K562 (cell line): ENCODE data around the gene C1QA. TPM values are rescaled to one million over a fixed set of nuclear protein-coding genes. Genes with fewer than 3 reads are reported as not detected.
A peak's percentile ranks its signal among the peaks of the same experiment; 100 is the strongest.

Source experiments
- ATF7 ChIP-seq: fragments of 450-650 bp; IDR thresholded peaks from 2 replicates; pipeline ENCODE4 v1.7.1; 2014; ENCODE audit warnings: mild to moderate bottlenecking, moderate library complexity
- EHMT2 ChIP-seq: fragments of 450-650 bp; IDR thresholded peaks from 2 replicates; pipeline ENCODE4 v1.6.1; 2018; ENCODE audit warnings: antibody characterized with exemption
- KAT7 ChIP-seq: sonication (generic); formaldehyde crosslinking; IDR thresholded peaks from 2 replicates; pipeline ENCODE4 v1.8.0; 2022; ENCODE audit warnings: missing genetic modification reagents, mild to moderate bottlenecking, borderline replicate concordance
- MAX ChIP-seq: sonication (generic); formaldehyde crosslinking; IDR thresholded peaks from 2 replicates; pipeline ENCODE4 v1.9.0; 2022; ENCODE audit warnings: mild to moderate bottlenecking, missing genetic modification reagents
- NR2C2 ChIP-seq, 2 experiments: fragments of 200-800 bp in 1 of 2; sonication (Bioruptor generic) in 1 of 2; sonication (generic) in 1 of 2; formaldehyde crosslinking in 1 of 2; IDR thresholded peaks; 2 replicates each; pipeline versions ENCODE4 v1.6.1 to v1.8.0; 2016 to 2022; ENCODE audit warnings: mild to moderate bottlenecking in 1 of 2, missing compliant biosample characterization in 1 of 2, missing genetic modification characterization in 1 of 2, missing genetic modification reagents in 1 of 2
- NR3C1 ChIP-seq: sonication (generic); formaldehyde crosslinking; IDR thresholded peaks from 2 replicates; pipeline ENCODE4 v1.8.1; 2022; ENCODE audit warnings: missing genetic modification reagents
- TAF9B ChIP-seq: fragments of 450-650 bp; IDR thresholded peaks from 2 replicates; pipeline ENCODE4 v1.6.1; 2018; ENCODE audit warnings: mild to moderate bottlenecking; ENCODE audit not compliant: partially characterized antibody
- ZFP36 ChIP-seq: fragments of 150-350 bp; IDR thresholded peaks from 2 replicates; pipeline ENCODE4 v1.6.1; 2018; ENCODE audit warnings: low read length, low read depth; ENCODE audit not compliant: partially characterized antibody
- ZNF445 ChIP-seq: fragments of 250-450 bp; sonication (Bioruptor Pico); IDR thresholded peaks from 2 replicates; pipeline ENCODE4 v1.4.0; 2020; ENCODE audit warnings: low read depth, mild to moderate bottlenecking, moderate library complexity
- polyA plus RNA-seq, 8 experiments: library from polyadenylated mRNA; depleted of rRNA in 4 of 8; stranded (reverse) in 5 of 8; unstranded in 3 of 8; fragments of >200 nt; fragmentation: Nextera tagmentation in 2 of 8; fragmentation: Illumina TruSeq in 1 of 8; extraction: Ambion mirVana in 2 of 8; extraction: Trizol in 1 of 8; gene quantifications; 2 replicates each; pipeline versions ENCODE4 v1.2.1 to v1.2.3, GENCODE V29; 2011 to 2014; ENCODE audit warnings: inconsistent platforms in 1 of 8, missing spikeins in 1 of 8
- total RNA-seq, 7 experiments: library from RNA; depleted of rRNA in 6 of 7; stranded (reverse); fragments of >200 nt in 6 of 7; fragmentation: Illumina TruSeq in 2 of 7; extraction: Trizol in 2 of 7; gene quantifications; 2 replicates each; pipeline versions ENCODE4 v1.2.1 to v1.2.3, GENCODE V29; 2011 to 2021; ENCODE audit warnings: low replicate concordance in 1 of 7
- TF ChIP-seq, protein P1 (sequence below): fragments of 450-650 bp; formaldehyde crosslinking; IDR thresholded peaks from 2 replicates; pipeline ENCODE4 v1.4.0; 2020; ENCODE audit warnings: mild to moderate bottlenecking, moderate library complexity
- TF ChIP-seq, protein P2 (sequence below): sonication (generic); formaldehyde crosslinking; IDR thresholded peaks from 2 replicates; pipeline ENCODE4 v1.8.1; 2023; ENCODE audit warnings: mild to moderate bottlenecking, missing genetic modification reagents
- TF ChIP-seq, protein P3 (sequence below): fragments of 450-650 bp; IDR thresholded peaks from 2 replicates; pipeline ENCODE4 v1.6.1; 2018; ENCODE audit not compliant: partially characterized antibody

The C1QA gene
- total and polyA plus RNA-seq, 9 of the 15 experiments (the other 6 are each of a cell fraction or from before 2014, with no cell fraction given) = 0.71 TPM; not detected in 8

DNA sequence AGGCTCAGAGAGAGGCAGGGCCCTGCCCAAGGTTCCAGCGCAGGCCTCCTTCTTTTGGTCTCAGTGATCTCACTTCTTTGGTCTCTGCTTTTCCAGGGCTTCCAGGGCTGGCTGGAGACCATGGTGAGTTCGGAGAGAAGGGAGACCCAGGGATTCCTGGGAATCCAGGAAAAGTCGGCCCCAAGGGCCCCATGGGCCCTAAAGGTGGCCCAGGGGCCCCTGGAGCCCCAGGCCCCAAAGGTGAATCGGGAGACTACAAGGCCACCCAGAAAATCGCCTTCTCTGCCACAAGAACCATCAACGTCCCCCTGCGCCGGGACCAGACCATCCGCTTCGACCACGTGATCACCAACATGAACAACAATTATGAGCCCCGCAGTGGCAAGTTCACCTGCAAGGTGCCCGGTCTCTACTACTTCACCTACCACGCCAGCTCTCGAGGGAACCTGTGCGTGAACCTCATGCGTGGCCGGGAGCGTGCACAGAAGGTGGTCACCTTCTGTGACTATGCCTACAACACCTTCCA, 24.4 kb downstream of the C1QA start (continued):
- TF ChIP-seq MAX (no peak), NR2C2 (CRISPR knock-in tag; IDR thresholded peaks at IDR 0.05) (no peak), NR2C2 (tag; IDR thresholded peaks at IDR 0.05) (no peak), KAT7 (CRISPR knock-in tag) (no peak), ATF7 (peak; percentile 55), TAF9B (no peak), EHMT2 (no peak), ZNF445 (no peak), NR3C1 (CRISPR knock-in tag) (no peak), ZFP36 (no peak)
- TF ChIP-seq, protein P1, sequence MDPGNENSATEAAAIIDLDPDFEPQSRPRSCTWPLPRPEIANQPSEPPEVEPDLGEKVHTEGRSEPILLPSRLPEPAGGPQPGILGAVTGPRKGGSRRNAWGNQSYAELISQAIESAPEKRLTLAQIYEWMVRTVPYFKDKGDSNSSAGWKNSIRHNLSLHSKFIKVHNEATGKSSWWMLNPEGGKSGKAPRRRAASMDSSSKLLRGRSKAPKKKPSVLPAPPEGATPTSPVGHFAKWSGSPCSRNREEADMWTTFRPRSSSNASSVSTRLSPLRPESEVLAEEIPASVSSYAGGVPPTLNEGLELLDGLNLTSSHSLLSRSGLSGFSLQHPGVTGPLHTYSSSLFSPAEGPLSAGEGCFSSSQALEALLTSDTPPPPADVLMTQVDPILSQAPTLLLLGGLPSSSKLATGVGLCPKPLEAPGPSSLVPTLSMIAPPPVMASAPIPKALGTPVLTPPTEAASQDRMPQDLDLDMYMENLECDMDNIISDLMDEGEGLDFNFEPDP = no peak
- TF ChIP-seq, protein P2, sequence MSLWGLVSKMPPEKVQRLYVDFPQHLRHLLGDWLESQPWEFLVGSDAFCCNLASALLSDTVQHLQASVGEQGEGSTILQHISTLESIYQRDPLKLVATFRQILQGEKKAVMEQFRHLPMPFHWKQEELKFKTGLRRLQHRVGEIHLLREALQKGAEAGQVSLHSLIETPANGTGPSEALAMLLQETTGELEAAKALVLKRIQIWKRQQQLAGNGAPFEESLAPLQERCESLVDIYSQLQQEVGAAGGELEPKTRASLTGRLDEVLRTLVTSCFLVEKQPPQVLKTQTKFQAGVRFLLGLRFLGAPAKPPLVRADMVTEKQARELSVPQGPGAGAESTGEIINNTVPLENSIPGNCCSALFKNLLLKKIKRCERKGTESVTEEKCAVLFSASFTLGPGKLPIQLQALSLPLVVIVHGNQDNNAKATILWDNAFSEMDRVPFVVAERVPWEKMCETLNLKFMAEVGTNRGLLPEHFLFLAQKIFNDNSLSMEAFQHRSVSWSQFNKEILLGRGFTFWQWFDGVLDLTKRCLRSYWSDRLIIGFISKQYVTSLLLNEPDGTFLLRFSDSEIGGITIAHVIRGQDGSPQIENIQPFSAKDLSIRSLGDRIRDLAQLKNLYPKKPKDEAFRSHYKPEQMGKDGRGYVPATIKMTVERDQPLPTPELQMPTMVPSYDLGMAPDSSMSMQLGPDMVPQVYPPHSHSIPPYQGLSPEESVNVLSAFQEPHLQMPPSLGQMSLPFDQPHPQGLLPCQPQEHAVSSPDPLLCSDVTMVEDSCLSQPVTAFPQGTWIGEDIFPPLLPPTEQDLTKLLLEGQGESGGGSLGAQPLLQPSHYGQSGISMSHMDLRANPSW = no peak
- TF ChIP-seq, protein P3, sequence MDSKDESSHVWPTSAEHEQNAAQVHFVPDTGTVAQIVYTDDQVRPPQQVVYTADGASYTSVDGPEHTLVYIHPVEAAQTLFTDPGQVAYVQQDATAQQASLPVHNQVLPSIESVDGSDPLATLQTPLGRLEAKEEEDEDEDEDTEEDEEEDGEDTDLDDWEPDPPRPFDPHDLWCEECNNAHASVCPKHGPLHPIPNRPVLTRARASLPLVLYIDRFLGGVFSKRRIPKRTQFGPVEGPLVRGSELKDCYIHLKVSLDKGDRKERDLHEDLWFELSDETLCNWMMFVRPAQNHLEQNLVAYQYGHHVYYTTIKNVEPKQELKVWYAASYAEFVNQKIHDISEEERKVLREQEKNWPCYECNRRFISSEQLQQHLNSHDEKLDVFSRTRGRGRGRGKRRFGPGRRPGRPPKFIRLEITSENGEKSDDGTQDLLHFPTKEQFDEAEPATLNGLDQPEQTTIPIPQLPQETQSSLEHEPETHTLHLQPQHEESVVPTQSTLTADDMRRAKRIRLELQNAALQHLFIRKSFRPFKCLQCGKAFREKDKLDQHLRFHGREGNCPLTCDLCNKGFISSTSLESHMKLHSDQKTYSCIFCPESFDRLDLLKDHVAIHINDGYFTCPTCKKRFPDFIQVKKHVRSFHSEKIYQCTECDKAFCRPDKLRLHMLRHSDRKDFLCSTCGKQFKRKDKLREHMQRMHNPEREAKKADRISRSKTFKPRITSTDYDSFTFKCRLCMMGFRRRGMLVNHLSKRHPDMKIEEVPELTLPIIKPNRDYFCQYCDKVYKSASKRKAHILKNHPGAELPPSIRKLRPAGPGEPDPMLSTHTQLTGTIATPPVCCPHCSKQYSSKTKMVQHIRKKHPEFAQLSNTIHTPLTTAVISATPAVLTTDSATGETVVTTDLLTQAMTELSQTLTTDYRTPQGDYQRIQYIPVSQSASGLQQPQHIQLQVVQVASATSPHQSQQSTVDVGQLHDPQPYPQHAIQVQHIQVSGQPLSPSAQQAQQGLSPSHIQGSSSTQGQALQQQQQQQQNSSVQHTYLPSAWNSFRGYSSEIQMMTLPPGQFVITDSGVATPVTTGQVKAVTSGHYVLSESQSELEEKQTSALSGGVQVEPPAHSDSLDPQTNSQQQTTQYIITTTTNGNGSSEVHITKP = peak; percentile 94
